NCI-H1436 (cell line): ENCODE data around the gene GNAT3.

Experiments
- DNase-seq: peaks from one replicate; lab custom pipeline; 2025; lab: John Stamatoyannopoulos, UW

Gene GNAT3

DNA sequence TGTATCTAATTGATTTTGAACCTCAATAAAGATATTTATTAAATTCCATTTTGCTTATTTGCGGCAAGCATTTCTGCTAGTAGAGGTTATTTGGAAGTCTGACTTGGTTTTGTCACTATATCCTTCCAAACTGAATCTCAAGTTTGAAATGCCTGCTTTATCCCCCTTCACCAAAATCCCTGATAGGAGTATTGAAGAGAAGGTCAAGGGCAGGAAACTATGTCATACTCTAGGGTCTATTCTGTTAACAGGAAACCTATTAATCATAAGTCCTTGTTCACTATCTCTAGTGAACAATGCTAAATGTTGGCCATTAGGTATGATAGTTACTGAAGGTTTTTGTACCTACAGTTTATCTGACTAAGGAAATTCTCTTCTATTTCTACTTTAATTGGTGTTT, 11.5 kb downstream of the GNAT3 start:
- DNase-seq: no peak

DNA sequence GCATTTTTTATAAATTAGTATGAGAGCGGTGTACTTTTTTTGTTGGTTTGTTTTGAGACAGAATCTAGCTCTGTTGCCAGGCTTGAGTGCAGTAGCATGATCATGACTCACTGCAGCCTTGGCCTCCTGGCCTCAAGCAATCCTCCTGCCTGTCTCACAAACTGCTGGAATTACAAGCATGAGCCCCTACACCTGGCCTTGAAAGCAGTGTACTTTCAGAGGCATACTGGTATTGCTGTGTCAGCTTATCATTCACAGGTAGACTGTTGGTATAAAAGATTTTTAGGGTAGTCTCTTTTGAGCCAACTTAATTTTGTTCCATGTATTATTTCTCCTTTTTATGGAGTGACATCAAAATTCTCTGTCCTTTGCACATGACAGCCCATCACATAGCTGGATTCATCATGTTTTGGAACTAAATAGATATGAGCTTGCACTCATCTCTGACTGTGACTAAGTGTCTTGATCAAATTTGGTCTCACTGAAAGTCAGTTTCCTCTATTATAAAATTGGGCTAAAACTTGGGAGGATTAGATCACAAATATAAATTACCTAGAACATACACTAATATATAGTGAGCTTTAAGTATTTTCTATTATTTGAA, 12.4 kb downstream of the GNAT3 start:
- DNase-seq: no peak

DNA sequence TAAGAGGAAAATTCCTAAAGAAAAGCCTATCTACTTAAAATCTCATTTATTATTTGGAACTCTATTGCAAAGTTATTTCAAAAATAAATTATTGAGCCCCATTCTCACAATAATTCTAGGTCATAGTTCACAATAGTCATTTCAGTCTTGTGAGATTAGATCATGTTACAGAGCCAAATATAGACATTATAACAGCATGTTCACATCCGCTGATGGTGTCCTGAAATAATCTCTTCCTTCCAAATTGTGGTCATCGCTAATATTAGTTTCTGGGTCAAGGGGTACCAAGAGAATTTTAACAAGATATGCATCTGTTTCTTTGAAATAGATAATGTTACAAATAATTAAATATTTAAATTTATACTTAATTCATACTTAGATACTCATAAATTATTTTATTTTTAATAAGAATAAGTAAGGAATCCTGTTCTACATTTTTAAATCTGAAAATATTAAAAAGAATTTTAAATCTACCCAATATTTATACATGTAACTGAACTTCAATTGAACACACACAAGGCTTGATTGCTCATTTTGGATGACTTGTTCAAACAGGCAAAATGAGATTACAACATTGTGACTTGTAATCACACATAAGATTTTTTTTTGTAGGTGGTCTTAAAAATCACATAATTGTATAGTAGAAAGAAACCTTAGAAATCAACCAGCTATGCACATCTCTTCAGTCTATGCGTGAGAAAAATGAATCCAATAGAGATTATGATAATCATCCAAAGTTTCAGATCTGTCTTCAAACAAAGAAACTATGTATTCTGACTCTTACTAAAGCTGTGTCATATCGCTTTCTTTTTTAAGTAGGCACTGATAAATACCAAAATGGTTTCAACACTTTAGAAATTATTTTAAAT, 13.1 kb downstream of the GNAT3 start:
- DNase-seq: no peak

DNA sequence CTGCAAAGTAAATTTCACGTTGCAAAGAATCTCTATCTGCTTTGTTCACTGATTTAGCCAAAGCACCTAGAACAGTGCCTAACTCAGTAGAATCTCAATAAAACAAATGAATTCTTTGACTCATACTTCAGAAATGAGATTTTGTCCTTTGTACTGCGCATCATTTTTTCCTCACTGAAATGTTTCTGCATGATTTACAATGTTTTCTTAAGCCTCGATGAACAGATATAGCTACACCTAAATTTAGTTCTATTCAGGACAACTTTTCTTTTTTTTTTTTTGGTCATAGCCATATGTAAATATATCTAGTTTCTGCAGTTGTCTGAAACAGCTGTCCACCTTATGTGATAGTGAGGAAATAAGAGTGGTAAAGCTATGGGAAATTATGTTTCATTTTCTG, 15.3 kb downstream of the GNAT3 start:
- DNase-seq: no peak

DNA sequence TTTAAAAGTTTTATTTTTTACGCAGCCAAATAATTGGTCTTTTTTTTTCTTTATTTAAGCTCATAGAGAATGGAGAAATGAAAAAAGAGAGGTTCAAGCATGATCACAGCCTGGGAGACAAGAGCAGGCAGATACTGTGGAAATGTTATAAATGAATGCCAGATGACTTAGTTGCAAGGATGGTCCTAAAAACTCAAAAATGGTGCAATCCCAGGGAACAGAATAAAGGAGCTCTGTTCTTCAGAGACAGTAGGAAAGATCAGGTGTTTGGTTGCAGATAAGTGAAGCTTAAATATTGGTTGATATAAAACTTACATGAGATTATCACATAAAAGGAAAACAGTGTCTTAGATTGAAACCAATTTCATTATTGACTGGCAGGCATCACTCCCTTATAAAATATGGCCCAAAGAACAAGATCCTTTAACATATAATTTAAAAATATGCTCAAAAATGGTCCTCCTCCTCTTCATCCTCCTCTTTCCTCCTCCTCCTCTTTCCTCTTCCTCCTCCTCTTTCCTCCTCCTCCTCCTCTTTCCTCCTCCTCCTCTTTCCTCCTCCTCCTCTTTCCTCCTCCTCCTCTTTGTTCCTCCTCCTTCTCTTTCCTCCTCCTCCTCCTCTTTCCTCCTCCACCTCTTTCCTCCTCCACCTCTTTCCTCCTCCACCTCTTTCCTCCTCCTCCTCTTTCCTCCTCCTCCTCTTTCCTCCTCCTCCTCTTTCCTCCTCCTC, 18.6 kb downstream of the GNAT3 start:
- no peak for DNase-seq

DNA sequence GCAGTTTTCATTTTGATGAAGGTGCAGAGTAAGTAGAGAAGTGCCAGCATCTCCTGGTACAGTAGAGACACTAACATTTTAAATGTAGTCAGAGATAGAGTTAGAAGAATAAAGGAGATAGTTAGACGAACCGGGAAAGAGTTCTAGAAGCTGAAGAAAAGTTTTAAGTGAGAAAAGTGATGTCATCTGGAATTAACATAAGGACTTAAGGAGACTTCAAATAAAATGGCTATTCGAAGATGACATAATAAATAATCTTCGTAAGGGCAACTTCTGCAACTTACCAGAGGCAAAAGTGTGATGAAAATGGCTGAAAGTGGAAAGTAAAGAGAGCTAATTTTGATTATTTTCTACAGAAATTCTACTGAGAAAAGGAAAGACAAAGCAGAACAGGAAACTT, 20.4 kb downstream of the GNAT3 start:
- no peak for DNase-seq

DNA sequence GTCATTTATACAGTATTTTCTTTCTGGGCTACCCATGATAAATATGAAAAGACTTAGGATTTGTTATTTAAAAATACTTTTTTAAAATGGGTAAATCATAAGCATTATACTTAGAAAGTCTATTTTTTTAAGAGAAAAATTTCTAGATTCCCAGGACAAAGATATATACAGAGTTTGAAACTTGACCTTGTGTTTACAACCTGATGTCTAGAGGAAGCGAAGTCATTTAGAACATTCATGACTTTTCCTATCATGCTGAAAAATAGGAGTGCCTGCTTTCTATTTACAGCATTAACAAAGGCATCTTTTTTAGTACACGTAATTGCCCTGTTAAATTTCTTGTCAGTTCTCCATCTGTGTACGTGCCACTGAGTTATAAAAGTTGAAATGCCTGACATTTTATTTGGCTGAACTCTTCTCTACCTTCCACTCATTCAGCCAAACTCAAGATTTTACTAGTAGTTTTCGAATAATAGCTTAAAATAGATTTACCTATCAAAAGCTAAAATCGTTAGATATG, 23.0 kb downstream of the GNAT3 start:
- DNase-seq: no peak

DNA sequence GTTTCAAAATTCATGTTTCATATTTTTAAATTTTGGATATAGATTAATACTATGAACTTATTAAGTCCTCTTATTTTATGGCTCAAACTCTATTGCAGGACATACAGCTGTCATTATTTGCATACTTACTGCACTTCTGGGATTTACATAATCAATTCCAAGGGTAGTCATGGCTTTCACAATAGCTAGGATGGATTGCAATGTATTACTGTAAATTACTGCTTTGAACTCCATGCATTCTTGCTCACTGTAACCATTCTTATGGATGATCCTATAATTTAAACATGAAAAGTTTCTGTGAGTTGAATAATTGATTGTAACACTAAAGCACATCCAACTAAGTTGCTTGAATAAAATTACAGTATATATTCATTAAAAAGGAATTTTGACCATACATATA, 23.5 kb downstream of the GNAT3 start:
- DNase-seq: no peak

DNA sequence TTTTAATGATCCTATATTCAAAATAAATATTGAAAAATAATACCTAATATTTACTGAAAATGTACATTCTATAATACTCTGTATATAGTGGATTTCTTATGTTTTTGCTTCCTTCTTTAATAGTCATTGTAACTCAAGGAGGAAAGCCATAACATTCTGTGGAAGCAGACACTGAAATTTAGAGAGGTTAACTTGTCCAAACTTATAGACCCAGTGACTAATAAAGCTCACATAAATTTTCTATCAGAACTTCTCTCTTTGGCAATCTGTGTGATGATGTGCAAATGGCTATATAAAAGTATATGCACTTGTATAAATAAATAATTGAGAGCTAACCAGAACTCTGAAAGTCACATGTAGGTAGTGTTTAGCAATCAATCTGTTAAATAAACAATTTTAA, 26.1 kb downstream of the GNAT3 start:
- no peak for DNase-seq

DNA sequence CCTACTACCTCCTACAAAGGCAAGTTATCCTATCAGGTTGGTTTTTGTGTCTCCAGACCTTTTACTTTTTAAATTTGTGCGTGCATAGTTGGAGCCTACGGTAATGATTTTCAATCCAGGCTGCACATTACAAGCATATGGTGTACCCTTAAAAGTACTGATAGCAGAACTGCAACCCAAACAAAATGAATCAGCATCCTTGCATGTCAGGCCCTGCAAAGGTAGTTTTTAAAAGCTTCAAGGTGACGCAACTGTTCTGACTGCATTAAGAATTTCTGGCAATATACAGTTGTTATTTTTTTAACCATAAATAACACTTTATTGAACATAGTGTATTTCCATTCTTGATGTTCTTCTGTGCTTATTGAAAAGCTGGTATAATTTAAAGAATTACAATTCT, 28.9 kb downstream of the GNAT3 start:
- no peak for DNase-seq

DNA sequence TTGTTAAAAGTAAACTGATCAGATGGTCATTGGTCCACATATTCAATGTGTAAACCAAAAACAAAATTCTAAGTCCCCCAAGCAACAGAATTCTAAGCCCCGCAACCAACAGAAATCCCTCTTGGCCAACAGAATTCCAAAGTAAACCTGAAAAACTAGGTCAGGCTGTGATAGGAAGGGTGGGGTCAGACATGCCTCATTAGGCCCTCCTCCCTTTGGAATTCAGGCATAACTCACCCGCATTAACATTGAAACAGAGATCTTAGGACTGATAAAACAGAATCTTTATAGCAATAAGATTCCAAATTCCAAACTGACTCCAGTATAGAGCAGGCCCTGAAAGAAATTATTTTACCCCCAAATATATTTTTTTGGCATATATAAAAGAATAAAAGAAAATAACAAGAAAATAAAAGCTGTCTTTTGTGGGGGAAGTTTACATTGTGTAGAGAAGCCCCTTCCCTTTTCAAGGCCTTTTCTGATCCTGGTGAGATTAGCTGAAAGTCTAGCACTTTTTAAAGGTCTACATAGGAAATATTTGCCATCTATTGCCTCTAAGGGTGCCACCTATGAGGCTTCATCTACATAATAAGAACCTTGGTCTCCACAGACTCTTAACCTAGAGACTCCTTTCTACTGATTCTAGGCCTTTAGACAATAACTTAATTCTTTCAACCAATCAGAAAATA, 30.5 kb downstream of the GNAT3 start:
- no peak for DNase-seq

DNA sequence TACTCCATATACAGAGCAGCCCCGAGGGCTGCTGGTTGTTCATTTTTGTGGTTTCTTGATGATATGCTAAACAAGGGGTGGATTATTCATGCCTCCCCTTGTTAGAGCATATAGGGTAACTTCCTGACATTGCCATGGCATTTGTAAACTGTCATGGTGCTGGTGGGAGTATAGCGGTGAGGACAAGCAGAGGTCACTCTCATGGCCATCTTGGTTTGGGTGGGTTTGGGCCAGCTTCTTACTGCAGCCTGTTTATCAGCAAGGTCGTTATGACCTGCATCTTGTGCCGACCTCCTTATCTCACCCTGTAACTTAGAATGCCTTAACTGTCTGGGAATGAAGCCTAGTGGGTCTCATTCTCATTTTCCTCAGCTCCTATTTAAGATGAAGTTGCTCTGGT, 31.3 kb downstream of the GNAT3 start:
- no peak for DNase-seq

DNA sequence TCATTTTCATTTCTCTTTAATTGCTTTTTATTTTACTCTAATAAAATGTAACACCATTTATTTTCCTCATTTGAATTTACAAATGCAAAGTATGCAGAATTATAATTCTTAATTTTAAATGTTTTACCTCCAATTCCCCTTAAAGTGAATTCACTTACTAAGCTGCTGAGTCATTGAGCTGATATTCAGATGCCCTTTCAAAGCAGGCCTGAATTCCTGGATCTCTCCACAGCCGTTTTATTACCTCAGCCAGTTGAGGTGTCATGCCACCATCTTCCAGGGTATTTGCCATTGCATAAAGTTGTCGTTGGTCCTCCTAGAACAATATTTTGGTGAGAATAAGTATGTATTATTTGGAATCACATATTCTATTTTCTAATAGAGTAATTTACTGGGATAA, 33.2 kb downstream of the GNAT3 start:
- DNase-seq: no peak

DNA sequence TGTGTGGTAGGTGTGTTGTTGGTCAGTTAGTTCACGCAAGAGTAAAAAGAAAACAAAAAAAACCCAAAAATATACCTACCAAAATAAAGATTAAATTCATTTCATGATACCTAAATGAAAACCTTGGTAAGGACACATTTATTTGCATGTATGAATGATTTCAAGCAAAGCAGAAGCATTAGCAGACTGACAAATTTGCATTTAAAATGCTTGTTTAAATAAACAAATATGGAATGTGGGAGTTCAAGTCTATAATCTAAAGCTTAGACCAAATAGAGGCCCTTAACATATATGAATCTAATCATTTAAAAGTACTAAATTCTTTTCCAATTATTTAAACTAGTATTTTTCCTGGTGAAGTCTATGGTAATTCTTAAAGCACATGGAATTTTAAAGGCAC, 35.8 kb downstream of the GNAT3 start:
- DNase-seq: no peak

DNA sequence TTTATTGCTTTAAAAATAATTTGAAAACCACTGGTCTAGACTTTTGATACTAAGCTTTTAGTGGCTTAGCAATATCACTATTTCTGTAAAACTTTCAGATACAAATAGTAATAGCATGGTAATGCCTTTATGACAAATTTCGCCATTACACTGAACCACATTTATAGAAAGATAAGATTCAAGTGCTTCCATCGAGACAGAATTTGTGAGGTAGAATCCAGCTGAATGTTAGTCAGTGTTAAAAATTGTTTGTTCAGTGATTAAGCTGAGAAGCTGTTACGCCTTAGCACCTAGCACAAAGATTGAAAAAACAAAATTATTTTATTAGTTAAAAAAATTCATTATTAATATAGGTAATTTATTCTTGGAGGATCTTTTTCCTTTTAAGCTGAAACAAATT, 36.5 kb downstream of the GNAT3 start:
- no peak for DNase-seq

DNA sequence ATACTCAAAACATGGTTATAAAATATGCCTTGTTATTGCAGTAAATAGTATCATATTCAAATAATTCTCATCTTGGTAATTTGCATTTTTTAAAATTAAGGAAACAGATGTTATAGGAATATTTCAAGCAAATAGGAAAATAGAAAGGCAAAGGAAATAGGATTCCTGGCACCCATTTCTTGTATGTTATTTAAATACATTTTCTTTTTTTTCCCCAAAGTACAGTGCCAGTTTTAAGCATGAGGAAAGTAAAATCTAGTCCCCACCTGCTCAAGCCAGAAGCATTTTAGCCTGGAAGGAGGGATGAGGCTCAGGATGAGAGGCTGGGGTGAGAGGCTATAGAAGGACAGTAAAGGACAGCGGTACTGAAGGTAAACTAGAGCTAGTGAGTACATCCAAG, 38.1 kb downstream of the GNAT3 start:
- no peak for DNase-seq

DNA sequence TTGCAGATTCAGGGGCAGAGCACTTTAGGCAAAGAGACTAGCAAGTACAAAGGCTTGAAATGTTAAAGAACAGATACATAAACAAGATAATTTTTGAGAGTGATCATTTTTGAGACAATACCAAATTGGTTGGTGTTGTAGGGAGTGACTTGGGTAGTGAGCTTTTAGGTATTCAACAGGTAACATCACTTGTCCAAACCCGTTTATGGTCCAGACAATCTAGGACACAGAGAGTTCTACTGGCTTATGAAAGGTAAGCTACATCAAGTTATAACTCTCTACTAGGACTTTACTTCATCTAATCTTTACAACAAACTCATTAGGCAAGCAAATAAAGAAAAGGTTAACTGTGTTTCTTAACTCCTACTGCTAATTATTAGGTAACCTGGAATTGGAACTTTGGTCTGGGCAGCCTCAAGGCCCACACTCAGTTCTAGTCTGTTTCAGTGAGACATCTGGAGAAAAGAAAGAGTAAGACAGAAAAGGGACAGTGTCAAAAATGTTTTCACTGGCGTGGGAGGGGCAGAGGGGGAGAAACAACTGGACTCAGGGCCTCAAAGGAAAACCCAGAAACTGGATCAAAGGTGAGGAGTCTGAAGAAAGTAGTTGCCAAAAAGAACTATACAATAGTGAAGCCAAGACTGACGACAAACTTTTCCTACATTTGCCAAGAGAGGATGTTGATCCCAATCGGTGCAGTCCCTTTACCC, 39.2 kb downstream of the GNAT3 start:
- DNase-seq: no peak

DNA sequence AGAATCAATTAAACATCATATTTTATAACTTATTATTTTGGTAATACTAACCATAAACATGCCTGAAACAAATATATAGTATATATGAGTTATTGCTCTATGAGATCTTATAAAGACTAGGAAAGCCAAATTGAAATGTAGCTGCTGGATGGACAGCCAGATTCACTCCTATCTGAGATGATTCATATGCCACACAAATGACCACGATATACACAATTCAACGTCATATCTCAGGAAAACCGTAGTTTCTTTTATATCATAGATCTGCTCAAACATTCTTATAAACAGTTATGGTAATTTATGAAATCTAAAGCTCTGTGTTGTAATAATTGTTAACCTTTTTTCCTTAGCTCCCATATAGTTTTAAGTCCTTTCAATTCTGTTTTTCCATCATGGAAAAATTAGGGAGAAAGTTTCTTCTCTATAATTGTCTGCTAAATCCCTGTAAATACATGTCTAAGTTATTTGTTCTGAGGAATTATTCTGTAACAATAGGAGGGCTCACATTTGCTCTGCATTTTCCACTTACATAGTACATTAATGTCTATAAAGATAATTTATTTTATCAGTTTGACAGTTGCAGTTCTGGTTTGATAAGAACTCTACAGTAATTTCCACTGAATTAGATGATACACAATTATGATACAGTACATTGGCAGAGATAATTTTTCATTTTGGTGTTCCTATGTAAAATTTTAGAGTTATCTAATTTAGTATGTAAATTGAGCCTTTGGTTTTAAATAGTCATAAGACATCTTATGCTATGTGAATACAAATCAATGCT, 42.7 kb downstream of the GNAT3 start:
- no peak for DNase-seq

DNA sequence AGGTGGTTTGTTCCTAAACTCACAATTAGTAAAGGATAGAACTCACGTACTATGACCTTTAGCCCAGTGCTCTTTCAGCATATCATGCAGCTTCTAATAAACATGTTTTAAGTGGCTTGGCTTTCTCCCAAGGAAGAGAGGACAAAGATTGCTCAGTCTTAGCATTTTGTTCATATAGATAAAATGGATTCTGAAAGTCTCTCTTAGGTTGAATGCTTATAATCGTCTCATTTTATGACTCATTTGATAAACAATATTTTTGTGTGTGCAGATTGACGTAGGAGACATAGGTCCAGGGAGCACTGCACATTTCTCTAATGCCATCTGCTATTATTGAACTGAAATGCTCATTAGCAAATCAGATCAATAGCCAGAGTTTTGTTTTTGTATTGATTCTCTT, 44.8 kb downstream of the GNAT3 start:
- DNase-seq: no peak

DNA sequence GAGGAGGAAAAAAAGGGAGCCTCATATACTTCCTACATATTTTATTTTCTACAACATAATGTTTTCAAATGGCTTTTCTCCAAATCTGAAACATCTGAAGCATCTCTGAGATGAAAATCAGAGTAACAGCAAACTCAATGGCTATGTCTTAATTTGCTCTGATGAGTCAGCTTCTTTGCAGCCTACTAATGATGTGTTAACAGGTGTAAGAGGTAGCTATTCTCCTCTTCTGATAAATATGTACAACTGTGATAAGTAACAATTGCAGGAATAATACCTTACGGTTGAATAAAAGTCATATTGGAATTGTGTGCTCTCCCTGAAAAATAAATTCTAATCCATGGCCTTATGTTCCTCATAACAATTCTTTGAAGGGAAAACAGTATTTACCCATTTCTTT, 45.2 kb downstream of the GNAT3 start:
- DNase-seq: no peak

DNA sequence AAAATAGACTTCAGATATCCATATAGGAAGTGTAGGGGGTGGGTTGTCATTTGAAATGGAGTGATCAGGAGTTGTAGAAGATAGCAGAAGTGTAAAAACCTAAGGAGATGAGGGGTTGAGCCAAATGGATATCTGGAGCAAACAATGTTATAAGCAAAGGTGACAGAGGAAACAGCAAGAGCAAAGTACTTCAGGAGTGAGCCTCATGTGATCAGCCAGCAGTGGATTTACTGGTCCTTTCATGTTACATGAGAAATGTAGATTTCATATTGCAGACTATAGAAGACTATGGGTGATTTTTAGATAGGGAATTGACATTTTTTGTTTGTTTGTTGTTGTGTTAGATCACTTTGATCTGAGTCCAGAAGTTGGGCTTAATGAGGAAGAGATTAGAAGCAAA, 47.7 kb downstream of the GNAT3 start:
- no peak for DNase-seq
